Measurements from ENCODE around the gene ACSF2. TPM values are rescaled to one million over a fixed set of nuclear protein-coding genes. Genes with fewer than 3 reads are reported as not detected.

Gene ACSF2
- total RNA-seq, 3 donors from 2014 or later (not counting 1 experiment from before 2014, with no cell fraction given): 24.2 to 40.6 (median 25.8) TPM

DNA sequence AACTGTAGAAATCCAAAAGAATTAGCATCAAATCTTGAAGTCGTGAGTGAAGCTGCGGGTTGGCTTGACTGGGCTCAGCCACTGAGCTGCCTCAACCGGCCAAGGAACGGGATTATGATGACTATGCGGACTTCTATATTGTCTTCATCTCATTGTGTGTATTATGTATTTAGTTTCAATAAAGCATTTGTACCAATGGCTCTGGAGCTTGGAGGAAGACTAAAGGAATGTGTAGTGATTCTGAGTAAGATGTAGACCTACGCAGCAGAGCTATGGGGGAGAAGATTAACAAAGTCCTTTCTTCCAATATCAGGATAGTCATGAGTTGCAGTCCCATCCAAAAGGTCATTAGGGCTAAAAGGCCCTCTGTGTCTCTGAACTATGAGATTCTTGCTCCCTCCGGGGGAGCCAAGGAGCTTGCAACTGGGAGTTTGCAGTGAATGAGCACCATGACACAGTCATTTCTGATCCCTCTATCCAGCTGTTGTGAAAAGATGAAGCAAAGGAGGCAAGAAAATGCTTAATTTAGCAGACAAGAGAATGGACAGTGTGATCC is 44.7 kb upstream of the ACSF2 start:
- no peak overlapping the region for H3K4me3 ChIP-seq (ENCODE audit: low read length)
- WGBS (ENCODE audit: insufficient coverage): 94% methylated on average over 7 of the region's 7 CpGs

DNA sequence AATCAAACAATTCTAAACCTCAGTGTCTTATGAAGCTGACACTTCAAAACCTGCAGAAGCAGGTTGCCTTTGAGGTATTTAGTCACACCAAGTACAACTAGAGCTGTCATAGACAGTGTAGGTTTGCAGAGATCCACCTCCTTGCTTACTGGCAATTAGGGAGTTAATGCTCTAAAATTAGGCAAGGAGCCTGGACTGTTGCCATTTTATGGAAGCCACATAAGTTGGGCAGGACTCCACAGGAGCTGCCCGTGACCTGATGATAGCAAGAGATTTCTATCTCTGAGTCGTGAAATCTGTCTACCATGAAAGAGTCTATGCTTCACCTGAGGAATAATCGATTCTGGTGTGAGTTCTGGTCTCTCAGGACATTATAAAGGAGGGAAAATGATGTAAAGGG is 44.1 kb upstream of the ACSF2 start:
- intact Hi-C loops (cut with micrococcal nuclease): no loop called here
- ATAC-seq (no peak), DNase-seq (no peak)
- Mint-ChIP-seq H3K9me3 (no peaks in the 10 kb centered on the region), H3K4me3 (no peak overlapping the region), H3K27me3 (ENCODE audit: low read depth in 2 of 2) (no peaks in the 10 kb centered on the region), H3K4me1 (peaks cover 5 to 6% of the 10 kb centered on the region in 2 donors), H3K27ac (no peak overlapping the region), H3K36me3 (peaks cover 17% of the 10 kb centered on the region)
- Histone ChIP-seq H3K9me3 (ENCODE audit: control insufficient read depth, insufficient read depth, low read length) (no peaks in the 10 kb centered on the region), H3K27ac (ENCODE audit: low read length) (no peak overlapping the region), H3K27me3 (ENCODE audit: control insufficient read depth, insufficient read depth, low read length) (no peaks in the 10 kb centered on the region), H3K36me3 (ENCODE audit: control insufficient read depth, insufficient read depth, low read length) (peaks cover 64% of the 10 kb centered on the region), H3K4me3 (ENCODE audit: low read length) (no peak overlapping the region), H3K4me1 (ENCODE audit: control insufficient read depth, insufficient read depth, low read length) (no peaks in the 10 kb centered on the region)
- TF ChIP-seq, protein P1, sequence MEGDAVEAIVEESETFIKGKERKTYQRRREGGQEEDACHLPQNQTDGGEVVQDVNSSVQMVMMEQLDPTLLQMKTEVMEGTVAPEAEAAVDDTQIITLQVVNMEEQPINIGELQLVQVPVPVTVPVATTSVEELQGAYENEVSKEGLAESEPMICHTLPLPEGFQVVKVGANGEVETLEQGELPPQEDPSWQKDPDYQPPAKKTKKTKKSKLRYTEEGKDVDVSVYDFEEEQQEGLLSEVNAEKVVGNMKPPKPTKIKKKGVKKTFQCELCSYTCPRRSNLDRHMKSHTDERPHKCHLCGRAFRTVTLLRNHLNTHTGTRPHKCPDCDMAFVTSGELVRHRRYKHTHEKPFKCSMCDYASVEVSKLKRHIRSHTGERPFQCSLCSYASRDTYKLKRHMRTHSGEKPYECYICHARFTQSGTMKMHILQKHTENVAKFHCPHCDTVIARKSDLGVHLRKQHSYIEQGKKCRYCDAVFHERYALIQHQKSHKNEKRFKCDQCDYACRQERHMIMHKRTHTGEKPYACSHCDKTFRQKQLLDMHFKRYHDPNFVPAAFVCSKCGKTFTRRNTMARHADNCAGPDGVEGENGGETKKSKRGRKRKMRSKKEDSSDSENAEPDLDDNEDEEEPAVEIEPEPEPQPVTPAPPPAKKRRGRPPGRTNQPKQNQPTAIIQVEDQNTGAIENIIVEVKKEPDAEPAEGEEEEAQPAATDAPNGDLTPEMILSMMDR (IDR thresholded peaks at IDR 0.05): no peak
- WGBS (ENCODE audit: insufficient coverage): 79% methylated on average over 3 of the region's 3 CpGs

More for the DNA sequence above, 44.7 kb upstream of the ACSF2 start:
- Mint-ChIP-seq H3K27me3 (ENCODE audit: low read depth in 2 of 2) (no peaks in the 10 kb centered on the region), H3K4me1 (peaks cover under 1 to 5% of the 10 kb centered on the region in 2 donors), H3K27ac (no peak overlapping the region), H3K36me3 (peaks cover 11% of the 10 kb centered on the region), H3K9me3 (no peaks in the 10 kb centered on the region), H3K4me3 (no peak overlapping the region)
- Histone ChIP-seq H3K4me1 (ENCODE audit: control insufficient read depth, insufficient read depth, low read length) (no peaks in the 10 kb centered on the region), H3K36me3 (ENCODE audit: control insufficient read depth, insufficient read depth, low read length) (peaks cover 59% of the 10 kb centered on the region), H3K9me3 (ENCODE audit: control insufficient read depth, insufficient read depth, low read length) (no peaks in the 10 kb centered on the region), H3K27me3 (ENCODE audit: control insufficient read depth, insufficient read depth, low read length) (no peaks in the 10 kb centered on the region), H3K27ac (ENCODE audit: low read length) (no peak overlapping the region)
- DNase-seq (no peak), ATAC-seq (no peak)
- intact Hi-C loops (cut with micrococcal nuclease): no loop called here
- TF ChIP-seq, protein P1 (IDR thresholded peaks at IDR 0.05): no peak

DNA sequence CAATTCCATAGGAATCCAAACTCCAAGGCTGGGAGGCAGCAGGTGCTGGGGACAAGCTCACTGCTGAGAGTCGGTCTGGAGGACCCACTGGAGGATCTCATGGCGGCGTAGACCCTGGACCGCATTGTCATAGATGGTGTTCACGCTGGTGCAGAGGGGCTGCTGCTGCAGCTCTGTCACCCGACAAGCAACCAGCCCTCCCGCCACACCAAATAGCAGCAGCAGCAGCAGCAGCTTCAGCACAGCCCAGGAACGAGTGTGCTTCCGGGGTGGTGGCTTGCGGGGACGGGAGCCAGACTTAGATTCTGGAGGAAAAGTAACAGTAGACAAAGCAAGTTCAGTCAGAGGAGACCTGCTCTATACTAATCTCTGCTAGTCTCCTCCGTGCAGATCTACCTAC is 43.1 kb upstream of the ACSF2 start:
- H3K27me3 Mint-ChIP-seq (ENCODE audit: low read depth in 2 of 2): no peaks in the 10 kb centered on the region
- H3K27ac Mint-ChIP-seq: no peak overlapping the region
- ATAC-seq (no peak), DNase-seq (no peak)
- Histone ChIP-seq H3K9me3 (ENCODE audit: control insufficient read depth, insufficient read depth, low read length) (no peaks in the 10 kb centered on the region), H3K4me3 (ENCODE audit: low read length) (no peak overlapping the region), H3K36me3 (ENCODE audit: control insufficient read depth, insufficient read depth, low read length) (peaks cover 73% of the 10 kb centered on the region), H3K27me3 (ENCODE audit: control insufficient read depth, insufficient read depth, low read length) (no peaks in the 10 kb centered on the region), H3K27ac (ENCODE audit: low read length) (no peak overlapping the region), H3K4me1 (ENCODE audit: control insufficient read depth, insufficient read depth, low read length) (no peaks in the 10 kb centered on the region)
- H3K4me1 Mint-ChIP-seq: peaks cover 12 to 13% of the 10 kb centered on the region in 2 donors
- peaks cover 27% of the 10 kb centered on the region for H3K36me3 Mint-ChIP-seq
- WGBS (ENCODE audit: insufficient coverage): over 99% methylated on average over 12 of the region's 12 CpGs
- H3K4me3 Mint-ChIP-seq: no peak overlapping the region
- H3K9me3 Mint-ChIP-seq: no peaks in the 10 kb centered on the region
- intact Hi-C loops (cut with micrococcal nuclease): no loop called here
- TF ChIP-seq, protein P1 (IDR thresholded peaks at IDR 0.05): no peak

DNA sequence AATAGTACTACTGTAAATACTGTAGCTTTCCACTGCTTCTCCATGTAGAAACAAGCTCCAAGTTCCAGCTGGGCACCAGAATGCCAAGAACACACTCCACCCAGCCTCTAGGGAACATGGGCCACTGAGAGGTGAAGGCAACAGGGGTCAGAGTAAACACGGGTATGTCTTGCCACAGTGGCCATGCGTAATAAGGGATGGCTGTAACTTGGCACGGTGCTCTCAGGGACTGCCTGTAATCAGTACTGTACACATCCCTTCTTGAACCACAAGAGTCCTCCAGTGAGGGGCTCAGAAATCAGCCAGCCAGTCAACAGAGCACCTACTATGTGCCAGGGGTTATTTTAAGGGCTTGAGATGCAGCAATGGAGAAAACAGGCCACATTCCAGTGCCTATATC is 39.5 kb upstream of the ACSF2 start:
- WGBS (ENCODE audit: insufficient coverage): 91% methylated on average over 3 of the region's 3 CpGs
- ATAC-seq: no peak
- H3K4me3 ChIP-seq (ENCODE audit: low read length): no peak overlapping the region
- no peaks in the 10 kb centered on the region for H3K9me3 Mint-ChIP-seq
- H3K4me3 Mint-ChIP-seq: no peak overlapping the region
- H3K27ac Mint-ChIP-seq: peak overlapping the region in 1 of 2 donors; percentile 23
- H3K27ac ChIP-seq (ENCODE audit: low read length): no peak overlapping the region
- no peaks in the 10 kb centered on the region for H3K27me3 ChIP-seq (ENCODE audit: control insufficient read depth, insufficient read depth, low read length)
- H3K9me3 ChIP-seq (ENCODE audit: control insufficient read depth, insufficient read depth, low read length): no peaks in the 10 kb centered on the region
- H3K36me3 Mint-ChIP-seq: peaks cover 31% of the 10 kb centered on the region
- H3K27me3 Mint-ChIP-seq (ENCODE audit: low read depth in 2 of 2): no peaks in the 10 kb centered on the region
- H3K36me3 ChIP-seq (ENCODE audit: control insufficient read depth, insufficient read depth, low read length): peaks cover 94% of the 10 kb centered on the region
- no peak for DNase-seq
- TF ChIP-seq, protein P1 (IDR thresholded peaks at IDR 0.05): no peak
- H3K4me1 Mint-ChIP-seq: peaks cover 12 to 16% of the 10 kb centered on the region in 2 donors
- intact Hi-C loops (cut with micrococcal nuclease): no loop called here
- no peaks in the 10 kb centered on the region for H3K4me1 ChIP-seq (ENCODE audit: control insufficient read depth, insufficient read depth, low read length)

Measured in natural killer cell (primary cell).